HG02763 (cell line): ENCODE measurements around the gene MORN1.
A peak's percentile ranks its signal among the peaks of the same experiment; 100 is the strongest.

Experiments used
- ATAC-seq: cut with Tn5 transposase; IDR thresholded peaks from one replicate; pipeline ENCODE4 v1.9.1; 2021; ENCODE audit warnings: mild to moderate bottlenecking, moderate library complexity; ENCODE audit not compliant: unreplicated experiment

MORN1 gene

DNA sequence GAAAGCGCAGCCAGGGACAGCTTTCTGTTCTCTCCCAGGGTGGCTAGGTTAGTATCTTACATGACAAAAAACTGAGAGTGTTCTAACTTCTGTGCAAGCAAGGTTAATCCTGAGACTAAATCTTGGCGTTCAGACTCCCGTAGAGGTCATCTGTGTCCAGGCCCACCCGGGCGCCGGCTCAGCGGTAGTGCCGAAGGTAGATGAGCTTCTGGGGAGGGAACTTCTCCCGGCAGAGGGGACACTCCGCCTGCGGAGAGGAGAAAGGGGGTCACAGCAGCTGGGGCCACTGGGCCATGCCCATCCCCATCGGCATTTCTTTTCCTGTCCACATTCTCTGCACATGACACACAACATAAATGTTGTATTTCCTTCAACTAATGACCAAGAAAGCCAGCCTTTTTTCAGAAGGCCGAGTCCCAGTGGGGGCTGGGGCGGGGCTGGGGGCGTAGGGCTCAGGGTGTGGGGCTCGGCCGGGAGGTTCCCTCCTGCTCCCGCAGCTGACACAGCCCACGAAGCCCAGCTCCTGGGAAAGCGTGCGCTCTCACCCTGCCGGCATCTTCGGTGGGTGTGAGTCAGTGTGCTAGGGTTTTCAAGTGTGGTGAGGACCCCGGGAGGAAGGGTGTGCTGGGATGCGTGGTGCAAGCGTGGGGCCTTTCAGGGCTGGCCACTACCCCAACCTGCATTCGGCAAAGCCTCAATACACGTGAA lies 14.4 kb upstream of the MORN1 start:
- no peak for ATAC-seq

DNA sequence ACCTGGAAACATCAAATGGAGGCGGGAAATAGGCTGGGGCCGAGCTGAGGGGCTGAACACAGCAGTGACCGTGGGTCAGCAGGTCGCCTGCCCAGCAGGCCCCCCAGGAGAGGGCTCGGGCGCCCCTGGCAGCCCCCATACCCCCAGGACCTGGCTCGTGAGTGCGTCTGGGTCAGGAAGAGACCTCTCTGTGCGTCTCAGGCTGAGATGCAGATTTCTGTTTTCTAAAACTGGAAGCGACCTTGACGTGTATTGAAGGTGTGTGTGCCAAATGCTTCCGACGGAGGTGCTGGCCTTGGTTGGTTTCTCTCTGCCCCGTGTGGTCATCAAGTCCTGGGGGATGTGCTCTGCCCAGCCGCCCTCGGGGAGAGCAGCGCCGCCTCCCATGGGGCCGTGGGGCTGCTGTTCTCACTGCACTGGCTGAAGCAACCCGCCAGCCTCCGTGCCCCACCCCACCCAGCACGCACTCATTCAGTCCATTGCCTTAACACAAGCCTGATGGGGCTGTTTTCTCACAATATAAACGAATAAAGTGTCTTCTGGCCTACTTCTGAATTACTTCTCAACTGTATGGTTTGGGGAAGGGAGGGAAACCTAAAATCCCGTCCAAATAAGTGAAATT lies 13.6 kb upstream of the MORN1 start:
- no peak for ATAC-seq

DNA sequence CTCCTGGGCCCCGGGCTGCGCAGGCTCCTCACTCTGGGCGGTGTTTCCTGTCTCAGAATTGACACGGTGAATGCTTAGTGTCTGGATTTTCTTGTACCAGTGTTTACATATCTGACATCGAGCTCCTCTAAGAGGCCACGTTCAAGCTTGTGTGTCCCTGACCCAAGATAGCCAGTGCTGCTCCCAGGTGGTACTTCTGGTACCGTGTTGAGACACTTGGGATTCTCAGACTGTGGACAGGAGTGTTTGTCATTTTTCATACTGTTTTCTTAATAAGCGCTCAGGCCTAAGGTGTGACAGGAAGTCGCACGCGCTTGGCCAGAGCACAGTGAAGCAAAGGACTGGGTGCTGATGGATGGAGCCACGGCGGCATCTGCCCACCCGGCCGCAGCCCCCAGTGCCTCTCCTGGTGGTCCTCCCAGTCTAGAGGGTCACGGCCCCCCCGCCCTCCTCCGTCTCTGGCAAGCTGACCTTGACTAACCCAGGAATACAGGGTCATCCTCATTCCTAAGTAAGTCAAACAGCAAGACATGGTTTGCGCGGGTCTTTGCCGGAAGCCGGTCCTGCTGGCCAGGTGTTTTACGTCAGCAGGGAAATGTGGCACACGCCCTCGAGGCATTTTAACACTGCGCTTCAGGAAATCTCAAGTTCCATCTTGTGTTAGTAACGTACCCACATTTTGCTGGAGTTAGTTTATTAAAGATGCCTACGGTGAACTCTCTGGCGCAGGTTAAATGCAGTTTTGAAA lies 13.0 kb upstream of the MORN1 start:
- ATAC-seq = no peak

DNA sequence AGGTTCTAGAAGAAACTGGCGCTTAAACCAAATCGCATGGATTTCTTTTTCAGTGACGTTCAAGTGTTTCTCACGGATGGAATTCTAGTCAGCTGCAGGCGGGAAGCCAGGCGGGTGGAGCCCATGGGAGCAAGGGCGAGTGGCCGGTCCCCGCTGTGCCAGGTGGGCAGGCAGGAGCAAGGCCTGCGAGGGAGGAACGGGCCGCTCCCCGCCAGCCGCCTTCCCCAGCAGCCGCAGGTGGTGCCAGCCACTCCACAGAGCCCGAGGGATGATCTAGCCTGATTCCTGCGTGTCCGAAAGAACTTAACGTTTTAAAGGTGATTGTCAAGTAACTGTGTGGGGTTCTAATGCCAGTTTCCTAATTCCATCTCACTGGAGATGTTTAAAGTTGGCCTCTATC lies 11.9 kb upstream of the MORN1 start:
- ATAC-seq = no peak

DNA sequence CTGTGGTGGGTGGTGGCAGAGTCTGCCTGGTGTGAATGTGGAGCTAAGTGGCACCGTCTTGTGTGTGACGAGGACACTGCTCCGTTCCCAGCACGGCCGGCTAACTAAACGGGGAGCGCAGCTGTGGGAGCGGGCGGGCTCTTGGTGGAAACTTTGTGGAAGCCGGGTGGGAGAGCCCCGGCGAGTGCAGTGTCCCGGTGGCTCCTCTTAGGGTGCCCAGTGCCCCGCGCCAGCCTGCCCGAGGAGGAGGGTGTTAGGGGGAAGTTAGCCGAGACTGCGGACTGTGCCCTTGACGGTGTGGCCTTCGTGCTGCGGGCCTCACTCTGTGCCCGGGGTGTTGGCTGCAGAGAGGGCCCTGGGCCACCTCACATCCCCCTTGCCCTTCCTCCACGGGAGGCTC lies 11.1 kb upstream of the MORN1 start:
- no peak for ATAC-seq

DNA sequence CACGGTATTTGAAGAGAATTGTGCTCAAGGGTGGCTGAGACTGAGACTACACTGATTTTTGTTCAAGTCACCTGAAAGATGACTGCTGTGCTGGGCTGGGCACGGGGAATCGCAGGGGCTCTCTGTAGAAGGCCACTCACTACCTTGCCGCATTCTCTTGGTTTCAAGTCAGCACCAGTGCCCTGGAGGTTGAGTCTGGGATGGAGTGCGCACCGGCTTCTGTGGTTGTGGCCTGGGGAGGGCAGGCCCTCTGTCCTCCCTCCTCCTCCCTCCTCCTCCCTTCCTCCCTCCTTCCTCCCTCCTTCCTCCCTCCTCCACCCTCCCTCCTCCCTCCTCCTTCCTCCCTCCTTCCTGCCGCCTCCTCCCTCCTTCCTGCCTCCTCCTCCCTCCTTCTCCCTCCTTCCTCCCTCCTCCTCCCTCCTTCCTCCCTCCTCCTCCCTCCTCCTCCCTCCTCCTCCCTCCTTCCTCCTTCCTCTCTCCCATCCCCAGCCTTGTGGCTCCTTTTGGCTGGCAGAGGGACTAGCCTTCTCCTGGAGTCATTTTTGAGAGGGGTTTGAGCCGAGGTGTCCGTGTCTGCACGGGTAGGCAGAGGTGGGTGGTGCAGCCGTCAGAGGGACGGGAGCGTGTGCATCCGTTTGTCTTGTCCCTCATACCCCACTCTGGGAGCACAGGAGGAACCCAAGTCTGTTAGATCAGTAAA lies 9.7 kb upstream of the MORN1 start:
- ATAC-seq = no peak

DNA sequence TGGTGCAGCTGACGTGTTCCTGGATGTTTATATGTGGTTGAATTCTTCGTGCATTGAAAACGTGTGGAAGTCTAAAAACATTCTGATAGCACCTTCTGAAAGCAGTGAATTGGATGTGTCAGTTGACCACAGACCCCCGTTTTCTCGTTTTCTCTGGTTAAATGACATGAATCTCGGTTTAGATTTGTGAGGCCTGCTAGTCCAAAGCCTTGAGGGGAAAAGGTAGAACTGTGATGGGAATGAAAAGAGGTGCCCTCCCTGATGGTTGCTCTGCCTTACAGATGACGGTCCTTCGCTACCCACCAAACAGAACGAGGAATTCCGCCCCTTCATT lies 9.2 kb upstream of the MORN1 start:
- no peak for ATAC-seq

DNA sequence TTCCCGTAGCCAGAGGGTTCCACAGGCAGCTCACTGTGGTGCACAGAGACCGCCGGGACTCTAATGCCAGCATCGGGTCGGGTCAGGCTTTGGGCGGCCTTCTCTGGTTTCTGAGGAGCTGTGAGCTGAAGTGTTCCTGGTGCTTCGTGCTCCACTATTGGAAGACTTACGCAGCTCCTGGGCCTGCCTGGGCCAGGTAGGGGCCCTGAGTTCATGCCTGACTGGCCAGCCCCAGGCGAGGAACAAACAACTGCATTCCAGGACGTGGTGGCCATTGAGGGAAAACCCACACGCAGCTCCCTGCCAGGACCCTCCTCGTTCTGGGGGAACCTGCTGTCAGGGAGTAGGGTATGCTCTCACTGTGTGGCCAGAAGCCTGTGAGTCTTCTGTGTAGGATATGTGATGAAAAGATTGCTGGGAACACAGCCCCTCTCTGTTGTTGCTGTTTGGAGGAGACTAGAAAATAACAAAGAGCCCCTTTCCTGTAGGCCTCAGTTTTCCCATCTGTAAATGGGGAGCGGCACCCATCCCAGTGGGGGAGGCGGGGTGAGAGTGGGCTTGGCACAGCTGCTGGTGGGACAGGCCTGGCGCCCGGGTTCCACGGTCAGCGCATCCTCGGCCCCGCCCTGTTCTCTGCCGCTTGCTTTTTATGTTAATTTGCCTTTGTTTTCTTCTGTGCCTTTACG lies 8.7 kb upstream of the MORN1 start:
- ATAC-seq = no peak

DNA sequence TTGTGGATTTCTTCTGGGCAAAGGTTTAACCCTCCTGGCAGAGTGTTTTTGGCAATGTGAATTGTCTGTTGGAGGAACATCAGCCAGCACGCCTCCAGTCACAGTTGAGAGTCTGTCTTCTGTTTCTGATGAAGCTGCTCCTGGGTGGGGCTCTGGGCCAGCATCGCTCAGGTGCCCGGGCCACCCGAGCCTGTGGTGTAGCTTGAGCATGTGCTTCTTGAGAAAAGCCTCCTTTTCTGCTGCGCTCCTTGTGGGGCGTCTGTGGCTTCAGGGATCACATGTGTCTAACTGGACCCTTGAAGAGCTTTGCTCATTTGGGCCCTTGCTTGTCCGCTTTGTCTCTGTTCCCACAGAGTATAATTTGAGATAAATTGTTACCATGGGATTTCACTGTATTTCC lies 7.5 kb upstream of the MORN1 start:
- ATAC-seq = no peak

DNA sequence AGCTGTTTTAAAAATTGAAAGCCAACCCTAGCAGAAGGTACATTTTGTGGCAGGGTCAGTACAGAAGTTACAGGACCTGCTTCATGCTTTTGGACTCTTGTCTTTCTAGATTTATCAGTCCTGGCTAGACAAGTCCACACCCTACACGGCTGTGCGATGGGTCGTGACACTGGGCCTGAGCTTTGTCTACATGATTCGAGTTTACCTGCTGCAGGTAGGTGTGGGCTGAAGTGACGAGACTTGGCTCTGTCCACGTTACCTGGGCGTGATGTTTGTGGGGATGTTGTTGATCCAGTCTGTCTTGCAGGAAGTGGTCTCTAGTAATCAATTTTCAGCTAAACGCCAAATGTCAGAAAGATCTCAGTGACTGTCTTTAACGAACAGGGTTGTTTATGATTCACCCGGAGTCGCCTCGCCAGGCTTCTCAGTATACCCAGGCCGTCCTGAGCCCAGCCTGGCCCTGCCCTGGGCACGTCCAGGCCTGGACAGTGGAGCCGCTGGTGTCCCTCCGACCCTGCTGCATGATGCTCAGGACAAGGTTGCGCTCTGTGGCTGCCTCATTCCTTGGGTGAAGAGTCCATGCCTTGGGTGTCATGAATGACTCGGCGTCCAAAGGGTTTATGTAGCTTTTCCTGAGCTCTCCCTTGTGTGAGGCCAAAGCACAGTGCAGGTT lies 5.8 kb upstream of the MORN1 start:
- ATAC-seq = no peak

DNA sequence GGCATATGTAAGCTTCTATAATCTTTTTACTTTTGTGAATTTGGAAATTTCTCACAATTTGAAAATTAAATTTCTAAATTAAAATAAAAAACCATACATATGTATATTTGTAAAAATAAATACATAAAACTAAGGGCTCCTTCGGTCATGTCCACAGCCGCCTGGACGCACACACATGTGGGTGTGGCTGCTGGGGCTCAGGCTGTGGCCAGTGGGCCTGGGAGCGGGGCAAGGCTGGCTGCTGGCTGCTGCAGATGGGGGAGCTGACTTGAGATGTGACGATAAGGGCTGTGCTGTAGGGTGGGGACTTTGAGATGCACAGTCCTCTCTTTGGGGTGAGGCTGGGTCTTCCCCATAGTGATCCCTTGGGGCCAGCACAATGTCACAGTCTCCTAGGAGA lies 5.1 kb upstream of the MORN1 start:
- no peak for ATAC-seq

DNA sequence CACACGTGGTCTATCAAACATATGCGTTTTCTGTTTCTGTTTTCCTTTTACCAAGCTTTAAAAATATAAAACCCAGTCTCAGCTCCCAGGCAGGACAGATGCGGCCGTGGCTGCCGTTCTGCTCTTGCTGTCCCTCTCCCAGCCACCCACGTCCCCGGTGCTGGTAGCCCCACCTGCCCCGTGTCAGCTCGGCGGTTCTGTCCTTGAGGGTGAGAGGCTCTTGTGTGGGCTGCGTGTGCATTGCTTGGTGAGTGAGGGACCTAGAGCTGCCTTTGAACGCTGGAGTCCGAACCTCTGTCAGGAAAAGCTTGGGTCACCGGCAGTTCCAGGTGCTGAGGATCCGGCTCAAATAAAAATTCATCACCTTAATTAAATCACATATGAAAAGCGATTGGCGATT lies 4.7 kb upstream of the MORN1 start:
- ATAC-seq = no peak

DNA sequence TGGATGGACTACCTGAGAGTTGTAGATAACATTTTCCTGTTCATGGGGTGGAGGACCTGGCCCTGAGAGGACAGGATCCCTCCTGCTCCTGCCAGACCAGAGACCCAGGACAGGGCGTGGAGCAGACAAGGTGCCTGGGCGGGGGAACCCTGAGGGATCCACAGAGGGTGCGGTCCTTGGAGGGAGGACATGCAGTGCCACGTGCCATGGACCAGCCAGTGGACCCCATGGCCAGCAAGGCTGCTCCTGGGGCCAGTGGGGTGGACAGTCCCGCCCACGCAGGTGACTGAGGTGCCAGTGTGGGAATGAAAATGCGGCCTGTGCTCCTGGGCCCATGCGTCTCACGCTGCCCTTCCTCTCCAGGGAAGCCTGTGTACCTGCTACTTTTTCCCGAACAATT lies 3.9 kb upstream of the MORN1 start:
- ATAC-seq = no peak

DNA sequence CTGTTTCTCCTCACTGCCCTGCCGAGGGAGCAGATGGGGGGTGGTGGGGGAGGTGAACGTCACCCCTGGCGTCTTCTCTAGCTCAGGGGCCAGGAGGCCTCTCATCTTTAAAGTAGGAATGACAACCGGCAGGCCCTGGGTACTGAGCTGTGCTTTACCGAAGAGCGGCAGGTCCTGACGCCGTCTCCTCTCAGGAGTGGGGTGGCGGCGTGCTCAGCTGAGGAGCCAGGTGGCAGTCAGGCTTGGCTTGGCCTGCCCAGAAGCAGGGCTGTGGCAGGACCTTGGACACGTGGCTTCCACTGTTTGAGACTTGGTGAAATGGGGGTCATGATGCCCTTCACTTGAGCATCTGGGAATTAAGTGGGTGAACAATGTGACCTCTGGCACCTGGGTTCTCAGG lies 3.4 kb upstream of the MORN1 start:
- no peak for ATAC-seq

DNA sequence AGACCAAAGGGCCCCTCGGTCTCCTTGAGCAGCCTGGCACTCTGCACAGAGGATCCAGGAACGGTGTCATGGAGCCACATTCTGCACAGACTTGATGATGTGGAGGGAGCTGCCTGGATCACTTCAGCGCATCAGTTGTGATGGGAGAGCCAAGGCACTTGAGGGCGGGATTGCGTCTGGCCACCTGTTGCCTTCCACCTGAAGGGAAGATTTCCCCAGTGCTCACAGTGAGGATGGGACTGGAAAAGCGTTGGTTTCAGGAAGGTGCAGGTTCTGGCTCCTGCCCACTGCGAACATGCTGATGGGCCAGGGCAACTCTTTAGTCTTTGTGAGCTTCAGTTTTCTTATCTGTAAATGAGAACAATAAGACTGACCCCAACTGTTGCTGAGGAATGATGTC lies 2.9 kb upstream of the MORN1 start:
- ATAC-seq = no peak

DNA sequence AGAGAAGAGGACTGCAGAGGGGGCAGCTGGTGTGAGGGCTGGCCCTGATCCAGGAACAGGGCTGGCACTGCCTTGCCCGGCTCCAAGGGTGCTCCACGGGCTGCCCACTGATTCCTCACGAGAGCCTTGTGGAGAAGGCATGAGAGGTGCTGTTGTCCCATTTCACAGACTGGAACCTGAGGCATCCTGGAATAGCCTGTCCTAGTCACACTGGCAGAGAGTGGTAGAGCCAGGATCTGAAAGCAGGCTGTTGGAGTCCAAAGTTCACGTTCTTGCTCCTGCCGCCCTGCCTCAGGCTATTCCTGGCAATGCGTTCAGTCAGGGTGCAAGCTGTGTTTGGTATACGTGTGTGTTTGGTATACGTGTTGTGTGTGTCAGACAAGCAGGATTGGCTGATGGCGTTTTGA lies 2.1 kb upstream of the MORN1 start:
- ATAC-seq = no peak

DNA sequence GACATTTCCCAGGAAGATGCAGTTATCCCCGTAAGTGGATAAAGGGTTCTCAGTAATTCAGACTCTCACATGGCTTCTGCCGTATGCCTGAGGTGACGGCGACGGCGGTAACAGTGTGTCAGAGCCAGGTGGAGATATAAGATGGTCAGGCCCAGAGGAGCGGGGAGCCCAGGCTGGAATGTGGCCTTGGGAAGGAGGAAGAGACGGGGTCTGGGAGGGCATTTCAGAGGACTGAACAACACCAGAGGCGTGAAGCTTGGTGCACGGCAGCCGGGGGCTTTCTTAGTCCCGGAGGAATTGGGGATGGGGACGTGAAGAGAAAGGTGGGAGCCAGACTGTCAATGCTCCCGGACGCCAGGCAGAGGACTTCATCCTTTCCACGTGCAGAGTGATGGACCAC lies 1.3 kb upstream of the MORN1 start:
- ATAC-seq = no peak

DNA sequence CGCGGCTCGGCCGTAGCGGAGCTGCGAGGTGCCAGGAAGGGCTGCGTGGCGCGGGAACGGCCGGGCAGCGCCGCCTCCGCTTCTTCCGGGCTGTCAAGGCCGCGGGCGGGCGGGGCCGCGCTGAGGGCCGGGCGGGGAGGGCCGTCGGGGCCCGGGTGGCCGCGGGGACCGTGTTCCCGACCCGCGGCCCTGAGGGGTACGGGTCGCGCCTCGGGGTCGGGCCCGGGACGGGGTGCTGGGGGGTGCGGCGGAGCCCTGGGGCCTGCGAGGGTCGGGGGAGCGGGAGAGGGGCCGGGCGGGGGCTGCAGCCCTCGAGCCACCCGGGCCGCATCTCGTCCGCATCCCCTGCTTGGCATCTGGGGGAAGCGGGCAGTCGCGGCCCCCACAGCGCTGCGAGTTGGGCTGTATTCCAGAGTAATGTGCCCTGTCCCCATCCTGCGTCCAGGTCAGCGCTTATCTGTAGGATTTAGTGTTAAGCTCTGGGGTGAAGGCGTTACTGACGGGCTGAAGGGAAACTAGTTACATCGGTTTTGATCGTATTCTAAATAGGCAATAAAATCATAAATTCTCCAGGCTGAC lies 666 bp upstream of the MORN1 start:
- ATAC-seq = peak; percentile 13

DNA sequence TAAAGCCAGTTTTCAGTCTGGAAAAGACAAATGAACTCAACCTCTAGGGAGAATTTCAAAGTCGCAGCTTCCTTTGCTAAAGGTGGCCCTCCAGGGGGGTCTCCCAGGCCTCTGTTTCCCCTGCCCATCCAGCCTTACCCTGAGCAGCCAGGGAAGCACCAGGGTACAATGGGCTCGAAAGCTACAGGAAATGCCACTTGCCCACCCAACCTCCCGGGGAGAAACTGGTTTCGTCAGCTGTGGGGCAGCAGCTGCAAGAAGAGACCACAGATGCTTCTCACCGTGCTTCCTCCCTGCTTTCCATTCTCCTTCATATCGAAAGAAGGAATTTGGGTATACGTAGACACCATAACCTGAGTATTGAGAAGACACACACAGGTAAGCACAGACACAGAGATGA lies 1.7 kb downstream of the MORN1 start:
- no peak for ATAC-seq
